KOPT-K1 (cell line): Measurements from ENCODE around the gene BOC.

ENCODE experiments used
- H3K27ac ChIP-seq: fragments of 200-600 bp; sonication (generic); 2 replicates; pipeline ENCODE4 v1.5.1; 2016; ENCODE audit warnings: antibody characterized with exemption, mild to moderate bottlenecking, low read depth, low read length; ENCODE audit not compliant: poor library complexity, severe bottlenecking
- H3K36me3 ChIP-seq: fragments of 200-600 bp; sonication (generic); 2 replicates; pipeline ENCODE4 v1.5.1; 2017; ENCODE audit warnings: antibody characterized with exemption, mild to moderate bottlenecking, low read length, moderate library complexity; ENCODE audit not compliant: insufficient read depth
- H3K9me3 ChIP-seq: fragments of 200-600 bp; sonication (generic); 2 replicates; pipeline ENCODE4 v1.5.1; 2017; ENCODE audit warnings: antibody characterized with exemption, low read length, mild to moderate bottlenecking; ENCODE audit not compliant: insufficient read depth, poor library complexity, severe bottlenecking

The BOC gene

GRCh38 chr3:113285741-113286140, 74.4 kb downstream of the BOC start:
- Histone ChIP-seq H3K27ac (no peak overlapping the region), H3K9me3 (no peaks in the 10 kb centered on the region)

DNA sequence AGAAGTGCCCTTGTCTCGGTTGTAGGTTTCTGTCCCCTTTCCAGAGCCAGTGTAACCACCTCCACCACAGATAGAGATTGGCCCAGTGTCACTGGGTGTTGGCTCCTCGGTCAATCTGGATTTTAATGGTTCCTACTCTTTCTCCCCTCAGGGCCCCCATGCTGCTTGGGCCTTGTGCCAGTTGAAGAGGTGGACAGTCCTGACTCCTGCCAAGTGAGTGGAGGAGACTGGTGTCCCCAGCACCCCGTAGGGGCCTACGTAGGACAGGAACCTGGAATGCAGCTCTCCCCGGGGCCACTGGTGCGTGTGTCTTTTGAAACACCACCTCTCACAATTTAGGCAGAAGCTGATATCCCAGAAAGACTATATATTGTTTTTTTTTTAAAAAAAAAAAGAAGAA, 75.2 kb downstream of the BOC start:
- H3K27ac ChIP-seq, result no peak overlapping the region
- no peaks in the 10 kb centered on the region for H3K36me3 ChIP-seq
- H3K9me3 ChIP-seq, result no peaks in the 10 kb centered on the region

More at GRCh38 chr3:113285741-113286140, 74.4 kb downstream of the BOC start:
- H3K36me3 ChIP-seq, result no peaks in the 10 kb centered on the region

DNA sequence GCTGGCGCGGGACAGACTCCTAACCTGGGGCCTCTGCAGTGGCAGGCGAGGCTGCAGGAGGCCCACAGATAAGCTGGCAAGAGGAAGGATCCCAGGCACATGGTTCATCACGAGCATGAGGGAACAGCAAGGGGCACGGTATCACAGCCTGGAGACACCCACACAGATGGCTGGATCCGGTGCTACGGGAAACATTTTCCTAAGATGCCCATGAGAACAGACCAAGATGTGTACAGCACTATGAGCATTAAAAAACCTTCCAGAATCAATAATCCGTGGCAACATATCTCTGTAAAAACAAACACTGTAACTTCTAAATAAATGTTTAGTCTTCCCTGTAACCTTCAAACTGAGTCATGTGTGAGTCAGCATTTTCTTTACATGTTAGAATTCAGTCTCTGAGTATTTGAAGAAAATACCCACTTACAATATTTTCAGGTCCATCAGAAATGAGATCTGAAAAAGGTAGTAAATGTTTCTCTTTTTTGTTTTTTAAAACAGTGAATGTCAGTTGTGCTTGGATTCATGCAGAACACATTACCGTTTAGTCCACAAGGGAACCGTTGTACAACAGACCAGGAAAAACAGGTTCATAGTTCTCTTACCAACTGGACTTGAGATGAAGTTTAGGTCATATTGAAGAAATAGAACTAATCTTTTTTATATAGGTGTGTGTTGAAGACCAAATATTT, 75.9 kb downstream of the BOC start:
- Histone ChIP-seq H3K27ac (no peak overlapping the region), H3K9me3 (no peaks in the 10 kb centered on the region), H3K36me3 (no peaks in the 10 kb centered on the region)

DNA sequence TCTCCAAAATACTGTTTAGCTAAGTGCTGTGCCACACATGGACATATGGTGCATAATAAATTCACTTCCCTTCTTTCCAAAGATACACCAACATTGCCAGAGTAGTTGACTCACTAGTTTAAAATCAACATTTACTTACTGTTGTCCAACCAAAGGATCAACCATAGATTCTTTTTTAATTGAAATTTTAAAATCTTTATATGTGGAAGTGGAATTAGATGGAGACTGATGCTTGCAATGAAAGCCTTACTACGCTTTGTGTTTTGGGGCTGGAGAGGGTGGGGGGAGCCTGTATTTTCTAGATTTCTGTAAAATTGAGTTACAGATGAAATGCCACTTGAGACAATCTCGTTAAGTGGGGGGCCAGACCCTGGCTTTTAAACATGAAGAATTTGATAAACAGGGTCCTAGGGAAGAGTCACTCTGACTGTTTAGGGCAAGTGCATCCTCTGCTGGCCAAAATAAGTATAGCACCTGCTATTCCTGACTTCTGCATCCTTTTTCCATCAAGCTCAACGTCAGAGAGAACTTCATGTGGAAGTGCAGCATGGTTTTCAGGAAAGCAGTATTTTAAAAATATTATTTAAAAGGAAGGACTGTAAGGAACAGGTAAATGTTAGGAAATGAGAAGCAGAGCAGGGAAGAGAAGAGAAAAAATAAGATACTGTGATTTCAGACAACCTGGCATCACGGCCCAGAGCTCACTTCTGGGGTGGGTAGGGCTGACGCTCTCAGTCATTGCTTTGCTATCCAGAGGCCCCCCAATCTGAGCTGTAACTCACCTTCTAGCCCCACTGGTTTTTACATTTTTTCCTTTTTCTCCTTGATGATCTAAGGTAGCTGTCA, 76.7 kb downstream of the BOC start:
- no peak overlapping the region for H3K27ac ChIP-seq
- H3K9me3 ChIP-seq, result no peaks in the 10 kb centered on the region
- H3K36me3 ChIP-seq, result no peaks in the 10 kb centered on the region

GRCh38 chr3:113288881-113289280, 77.5 kb downstream of the BOC start:
- no peaks in the 10 kb centered on the region for H3K36me3 ChIP-seq
- no peaks in the 10 kb centered on the region for H3K9me3 ChIP-seq
- no peak overlapping the region for H3K27ac ChIP-seq

GRCh38 chr3:113291572-113291971, 80.2 kb downstream of the BOC start:
- Histone ChIP-seq H3K36me3 (no peaks in the 10 kb centered on the region), H3K9me3 (no peaks in the 10 kb centered on the region), H3K27ac (no peak overlapping the region)

DNA sequence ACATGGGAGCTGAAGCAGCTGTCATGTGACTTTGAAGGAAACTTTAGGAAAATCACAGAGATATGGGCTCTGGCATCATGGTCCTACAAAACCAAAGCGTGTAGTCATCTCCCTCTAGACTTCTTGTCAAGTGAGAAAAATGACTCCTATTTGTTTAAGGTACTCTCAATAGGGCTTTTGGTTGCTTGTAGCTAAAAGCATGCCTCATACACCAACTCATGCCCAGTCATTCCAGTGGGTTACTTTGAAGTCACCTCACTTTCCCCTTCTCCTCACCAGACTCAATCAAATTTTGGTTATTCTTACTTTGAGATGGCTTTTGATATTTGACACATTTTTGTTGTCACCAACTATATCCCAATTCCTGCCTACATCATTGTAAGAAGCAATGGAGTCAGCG, 81.6 kb downstream of the BOC start:
- H3K9me3 ChIP-seq, result no peaks in the 10 kb centered on the region
- H3K27ac ChIP-seq, result no peak overlapping the region

DNA sequence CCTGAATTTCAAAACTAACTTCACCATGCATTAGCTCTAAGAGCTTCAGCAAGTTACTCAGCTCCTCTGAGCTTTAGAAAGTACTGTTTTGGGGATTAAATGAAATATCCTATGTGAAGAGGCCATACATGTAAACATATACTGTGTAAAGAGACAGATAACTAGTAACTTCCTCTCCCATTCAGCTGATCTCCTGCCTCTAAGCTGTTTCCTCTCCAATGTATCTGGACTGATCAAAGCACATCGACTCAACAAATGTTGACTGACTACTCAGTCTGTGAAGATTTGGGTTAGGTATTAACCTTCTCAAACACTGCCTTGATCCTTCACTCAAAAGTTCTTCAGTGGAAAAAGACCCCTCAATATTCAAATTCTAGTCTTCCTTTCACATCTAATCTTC, 82.0 kb downstream of the BOC start:
- H3K9me3 ChIP-seq, result no peaks in the 10 kb centered on the region
- no peaks in the 10 kb centered on the region for H3K36me3 ChIP-seq

More for the DNA sequence above, 81.6 kb downstream of the BOC start:
- no peaks in the 10 kb centered on the region for H3K36me3 ChIP-seq

GRCh38 chr3:113295463-113295862, 84.1 kb downstream of the BOC start:
- no peaks in the 10 kb centered on the region for H3K36me3 ChIP-seq
- no peak overlapping the region for H3K27ac ChIP-seq
- no peaks in the 10 kb centered on the region for H3K9me3 ChIP-seq

More for the DNA sequence above, 82.0 kb downstream of the BOC start:
- H3K27ac ChIP-seq, result no peak overlapping the region

DNA sequence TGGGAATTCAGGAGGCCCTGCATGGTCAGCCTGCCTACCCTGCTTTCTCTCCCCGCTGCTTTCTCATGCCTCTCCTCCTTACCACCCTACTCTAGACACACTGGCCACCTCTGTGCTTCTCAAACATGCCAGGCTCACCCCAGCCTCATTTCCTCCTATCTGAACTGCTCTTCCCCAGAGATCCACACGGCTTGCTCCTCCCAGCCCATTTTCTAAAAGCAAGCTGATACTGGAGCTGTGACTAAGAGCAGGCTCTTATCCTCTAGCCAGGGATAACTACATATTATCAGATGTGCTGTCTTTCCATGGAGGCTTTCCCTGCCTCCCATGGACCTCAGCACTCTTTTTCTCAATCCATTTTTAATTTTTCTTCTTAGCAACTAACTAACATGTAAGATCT, 85.9 kb downstream of the BOC start:
- H3K9me3 ChIP-seq, result no peaks in the 10 kb centered on the region
- H3K27ac ChIP-seq, result no peak overlapping the region
- no peaks in the 10 kb centered on the region for H3K36me3 ChIP-seq

GRCh38 chr3:113297841-113298240, 86.5 kb downstream of the BOC start:
- H3K36me3 ChIP-seq, result no peaks in the 10 kb centered on the region
- no peaks in the 10 kb centered on the region for H3K9me3 ChIP-seq
- no peak overlapping the region for H3K27ac ChIP-seq

- Histone ChIP-seq H3K36me3 (no peaks in the 10 kb centered on the region), H3K9me3 (no peaks in the 10 kb centered on the region), H3K27ac (no peak overlapping the region)
These were observed 89.2 kb downstream of the BOC start for GRCh38 chr3:113300596-113300995.

GRCh38 chr3:113304102-113304501, 92.7 kb downstream of the BOC start:
- Histone ChIP-seq H3K36me3 (no peaks in the 10 kb centered on the region), H3K27ac (no peak overlapping the region), H3K9me3 (no peaks in the 10 kb centered on the region)

DNA sequence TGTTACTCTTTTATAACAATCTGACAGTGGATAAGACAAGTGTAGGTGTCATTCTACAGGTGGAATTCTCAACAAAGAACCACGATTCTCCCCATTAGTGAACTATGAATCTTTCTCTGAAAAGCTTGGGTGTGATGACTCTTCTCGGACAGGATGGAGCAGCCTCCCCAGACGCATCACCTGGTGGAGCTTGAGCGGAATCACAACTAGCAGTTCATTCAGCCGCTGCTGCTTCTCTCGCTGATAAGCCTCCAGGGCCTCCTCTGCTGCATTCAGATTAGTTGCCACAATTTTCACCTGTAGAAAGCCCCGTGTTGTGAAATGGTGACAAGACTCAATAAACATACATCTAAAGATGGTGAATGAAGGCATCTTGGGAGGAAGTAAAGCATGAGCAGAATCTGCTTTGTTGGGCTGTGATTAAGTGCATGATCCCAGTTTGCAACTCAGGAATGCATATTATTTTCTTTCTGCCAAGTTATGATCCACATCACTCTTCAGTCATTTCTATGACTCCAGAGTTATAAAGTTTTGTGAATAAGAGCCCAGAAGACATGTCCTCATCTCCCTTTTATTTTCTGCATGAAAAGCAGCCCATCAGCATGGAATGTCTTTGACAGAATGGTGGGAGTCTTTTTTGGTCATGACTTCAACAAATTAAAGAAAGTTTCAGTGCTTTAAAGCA, 93.6 kb downstream of the BOC start:
- no peak overlapping the region for H3K27ac ChIP-seq
- no peaks in the 10 kb centered on the region for H3K9me3 ChIP-seq
- no peaks in the 10 kb centered on the region for H3K36me3 ChIP-seq

DNA sequence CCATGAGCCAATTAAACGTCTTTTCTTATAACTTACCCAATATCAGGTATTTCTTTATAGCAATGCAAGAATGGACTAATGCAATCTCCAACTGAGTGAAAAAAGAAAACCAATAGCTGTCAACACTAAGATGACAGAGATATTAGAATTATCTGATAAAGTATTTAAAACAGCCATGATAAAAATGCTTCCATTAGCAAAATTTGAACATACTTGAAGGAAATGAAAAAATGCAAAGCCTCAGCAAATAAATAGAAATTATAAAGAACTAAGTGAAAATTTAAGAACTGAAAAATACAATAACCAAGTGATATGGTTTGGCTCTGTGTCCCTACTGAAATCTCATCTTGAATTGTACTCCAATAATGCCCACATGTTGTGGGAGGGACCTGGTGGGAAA, 99.6 kb downstream of the BOC start:
- peaks cover 27% of the 10 kb centered on the region for H3K9me3 ChIP-seq
- no peak overlapping the region for H3K27ac ChIP-seq

More for the DNA sequence above, 99.6 kb downstream of the BOC start:
- H3K36me3 ChIP-seq, result no peaks in the 10 kb centered on the region
